HUES64 (cell line): ENCODE measurements around the gene NPTXR.

ENCODE experiments used
- H3K27ac ChIP-seq: 2 replicates; pipeline ENCODE4 v1.7.0; 2013; ENCODE audit warnings: low read depth, low read length, inconsistent platforms
- H3K27me3 ChIP-seq: 2 replicates; pipeline ENCODE4 v1.6.1; 2013; ENCODE audit warnings: mild to moderate bottlenecking, low read length; ENCODE audit not compliant: insufficient read depth
- H3K36me3 ChIP-seq: 2 replicates; pipeline ENCODE4 v1.6.1; 2013; ENCODE audit warnings: mild to moderate bottlenecking, low read length; ENCODE audit not compliant: insufficient read depth
- H3K4me1 ChIP-seq: 2 replicates; pipeline ENCODE4 v1.6.1; 2013; ENCODE audit warnings: mild to moderate bottlenecking, low read length, moderate library complexity; ENCODE audit not compliant: insufficient read depth
- H3K4me3 ChIP-seq: 2 replicates; pipeline ENCODE4 v1.5.1; 2013; ENCODE audit warnings: mild to moderate bottlenecking, low read length, moderate library complexity
- H3K9ac ChIP-seq: 2 replicates; pipeline ENCODE4 v1.6.1; 2013; ENCODE audit warnings: mild to moderate bottlenecking, low read depth, low read length
- H3K9me3 ChIP-seq: 2 replicates; pipeline ENCODE4 v1.6.1; 2013; ENCODE audit warnings: low read depth, low read length; ENCODE audit not compliant: insufficient read depth
- WGBS: fragments of 150-250, 120-280 bp; methylation state at CpG from one replicate; pipeline ENCODE4 v1.1.7; 2013; ENCODE audit warnings: missing lambda C conversion rate; 5-methylcytosine and 5-hydroxymethylcytosine counted together

The NPTXR gene

DNA sequence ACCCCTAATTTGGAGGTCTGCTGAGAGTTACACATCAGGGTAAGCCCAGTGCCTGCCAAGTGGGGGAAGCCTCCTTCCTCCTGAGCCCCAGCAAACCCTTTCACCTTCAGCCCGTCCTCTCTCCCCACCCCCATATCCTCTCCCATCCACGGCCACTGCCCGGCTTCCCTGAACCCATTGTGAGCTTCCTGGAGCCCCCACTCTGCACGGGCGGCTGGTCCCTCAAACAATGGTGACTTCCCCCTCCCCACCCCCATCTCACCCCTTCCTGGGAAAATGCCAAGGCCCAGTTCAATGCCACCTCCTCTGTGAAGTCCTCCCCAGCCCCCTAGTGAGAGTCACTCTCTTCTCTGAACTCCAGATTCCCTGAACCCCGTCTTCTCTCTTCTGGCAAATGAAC is 67.7 kb downstream of the NPTXR start:
- Histone ChIP-seq H3K9me3 (no peaks in the 10 kb centered on the region), H3K4me3 (no peak overlapping the region), H3K9ac (no peak overlapping the region), H3K27me3 (no peaks in the 10 kb centered on the region), H3K36me3 (no peaks in the 10 kb centered on the region), H3K4me1 (no peaks in the 10 kb centered on the region), H3K27ac (no peak overlapping the region)
- 80% methylated on average over 6 of the region's 6 CpGs for WGBS

- H3K4me3 ChIP-seq, result no peak overlapping the region
- H3K4me1 ChIP-seq, result no peaks in the 10 kb centered on the region
- H3K36me3 ChIP-seq, result no peaks in the 10 kb centered on the region
- no peaks in the 10 kb centered on the region for H3K27me3 ChIP-seq
- no peak overlapping the region for H3K9ac ChIP-seq
- H3K27ac ChIP-seq, result no peak overlapping the region
- no peaks in the 10 kb centered on the region for H3K9me3 ChIP-seq
- 86% methylated on average over 13 of the region's 13 CpGs for WGBS
These were observed 68.2 kb downstream of the NPTXR start for GRCh38 chr22:38775656-38776055.

- Histone ChIP-seq H3K27me3 (no peaks in the 10 kb centered on the region), H3K27ac (no peak overlapping the region), H3K9me3 (no peaks in the 10 kb centered on the region), H3K4me3 (no peak overlapping the region), H3K9ac (no peak overlapping the region), H3K4me1 (no peaks in the 10 kb centered on the region), H3K36me3 (no peaks in the 10 kb centered on the region)
- WGBS, result 91% methylated on average over 11 of the region's 11 CpGs
These were observed 69.2 kb downstream of the NPTXR start for GRCh38 chr22:38774496-38775166.

GRCh38 chr22:38773363-38773946 is 70.4 kb downstream of the NPTXR start:
- Histone ChIP-seq H3K4me3 (no peak overlapping the region), H3K9me3 (no peaks in the 10 kb centered on the region), H3K27me3 (no peaks in the 10 kb centered on the region), H3K27ac (no peak overlapping the region), H3K36me3 (no peaks in the 10 kb centered on the region), H3K4me1 (no peaks in the 10 kb centered on the region), H3K9ac (no peak overlapping the region)
- 95% methylated on average over 4 of the region's 4 CpGs for WGBS

GRCh38 chr22:38772623-38772873 is 71.3 kb downstream of the NPTXR start:
- Histone ChIP-seq H3K9ac (no peak overlapping the region), H3K27ac (no peak overlapping the region), H3K9me3 (no peaks in the 10 kb centered on the region), H3K36me3 (no peaks in the 10 kb centered on the region), H3K27me3 (no peaks in the 10 kb centered on the region), H3K4me1 (no peaks in the 10 kb centered on the region), H3K4me3 (no peak overlapping the region)
- WGBS, result 89% methylated on average over 8 of the region's 8 CpGs

- no peaks in the 10 kb centered on the region for H3K36me3 ChIP-seq
- H3K9me3 ChIP-seq, result no peaks in the 10 kb centered on the region
- 90% methylated on average over 16 of the region's 16 CpGs for WGBS
- H3K27ac ChIP-seq, result no peak overlapping the region
- no peaks in the 10 kb centered on the region for H3K27me3 ChIP-seq
- H3K9ac ChIP-seq, result no peak overlapping the region
- H3K4me3 ChIP-seq, result no peak overlapping the region
- no peaks in the 10 kb centered on the region for H3K4me1 ChIP-seq
These were observed 73.4 kb downstream of the NPTXR start for GRCh38 chr22:38770257-38770949.
